OCI-LY7 (cell line): ENCODE measurements around the gene TRAM2. TPM values are rescaled to one million over a fixed set of nuclear protein-coding genes. Genes with fewer than 3 reads are reported as not detected.
A peak's percentile ranks its signal among the peaks of the same experiment; 100 is the strongest.

Source experiments
- BruUV-seq: library from RNA; stranded (reverse); fragments of 400-500 nt; replicated peaks from 2 replicates; lab custom pipeline; 2021; lab: Mats Ljungman, UMichigan
- CTCF ChIA-PET: fragments of 300-600 bp; sonication (Branson Sonifier 250); formaldehyde crosslinking; loops from one replicate; lab custom pipeline; 2022; ENCODE audit warnings: antibody characterized with exemption; ENCODE audit not compliant: unreplicated experiment; lab: Charles Lee
- POLR2A ChIA-PET: fragments of 300-600 bp; sonication (Branson Sonifier 250); formaldehyde crosslinking; loops from one replicate; lab custom pipeline; 2022; ENCODE audit warnings: antibody characterized with exemption; lab: Charles Lee
- DNase-seq: peaks from one replicate; pipeline ENCODE4 v3.0.0-alpha.2; 2015; ENCODE audit warnings: low spot score
- H2AFZ ChIP-seq: fragments of 200-600 bp; sonication (generic), shearing (Covaris generic); 2 replicates; pipeline ENCODE4 v1.6.1; 2014; ENCODE audit warnings: mild to moderate bottlenecking, antibody characterized with exemption, low read length, moderate library complexity
- H3K27ac ChIP-seq: fragments of 200-600 bp; sonication (generic); 2 replicates; pipeline ENCODE4 v1.5.1; 2014; ENCODE audit warnings: mixed run types, low read depth, mild to moderate bottlenecking, moderate library complexity, low read length, inconsistent platforms; ENCODE audit not compliant: poor library complexity, severe bottlenecking
- H3K36me3 ChIP-seq: fragments of 200-600 bp; sonication (generic); 2 replicates; pipeline ENCODE4 v1.6.1; 2014; ENCODE audit warnings: mild to moderate bottlenecking, antibody characterized with exemption, low read length, moderate library complexity, mixed read lengths; ENCODE audit not compliant: insufficient read depth
- H3K4me1 ChIP-seq: fragments of 200-600 bp; sonication (generic); 2 replicates; pipeline ENCODE4 v1.5.1; 2014; ENCODE audit warnings: mild to moderate bottlenecking, low read length; ENCODE audit not compliant: insufficient read depth, poor library complexity, severe bottlenecking
- H3K4me2 ChIP-seq: fragments of 200-600 bp; sonication (generic); 2 replicates; pipeline ENCODE4 v1.6.1; 2014; ENCODE audit warnings: mild to moderate bottlenecking, low read length
- H3K4me3 ChIP-seq: fragments of 200-600 bp; sonication (generic); 2 replicates; pipeline ENCODE4 v1.5.1; 2014; ENCODE audit warnings: mild to moderate bottlenecking, low read depth, low read length; ENCODE audit not compliant: poor library complexity, severe bottlenecking
- H3K79me2 ChIP-seq: fragments of 200-600 bp; sonication (generic); 2 replicates; pipeline ENCODE4 v1.6.1; 2016; ENCODE audit warnings: low read depth, mild to moderate bottlenecking, low read length, moderate library complexity, mixed read lengths; ENCODE audit not compliant: insufficient read depth
- H3K9me2 ChIP-seq: fragments of 200-600 bp; sonication (generic); 2 replicates; pipeline ENCODE4 v1.6.1; 2016; ENCODE audit warnings: mild to moderate bottlenecking, low read length, mixed read lengths; ENCODE audit not compliant: insufficient read depth
- H3K9me3 ChIP-seq: fragments of 200-600 bp; sonication (generic); 2 replicates; pipeline ENCODE4 v1.6.1; 2014; ENCODE audit warnings: mild to moderate bottlenecking, mixed run types, low read length, mixed read lengths
- H4K20me1 ChIP-seq: fragments of 200-600 bp; sonication (generic); 2 replicates; pipeline ENCODE4 v1.6.1; 2014; ENCODE audit warnings: mild to moderate bottlenecking, antibody characterized with exemption, low read length, moderate library complexity, mixed read lengths; ENCODE audit not compliant: insufficient read depth
- CTCF ChIP-seq: fragments of 200-600 bp; sonication (generic); conservative IDR thresholded peaks from 2 replicates; pipeline ENCODE4 v1.5.1; 2014; ENCODE audit warnings: mild to moderate bottlenecking, antibody characterized with exemption, low read length, moderate library complexity, mixed read lengths
- EZH2phosphoT487 ChIP-seq: fragments of 200-600 bp; sonication (generic); IDR thresholded peaks from 2 replicates; pipeline ENCODE4 v1.6.1; 2018; ENCODE audit warnings: low read depth, borderline replicate concordance, mild to moderate bottlenecking, mixed run types, antibody characterized with exemption, low read length, moderate library complexity, mixed read lengths
- intact Hi-C: fragments of 100-400 bp; cut with micrococcal nuclease; formaldehyde crosslinking; loops from one replicate; pipeline ENCODE4 v1.10.0; 2022; ENCODE audit not compliant: unreplicated experiment
- total RNA-seq, 2 experiments: library from RNA; depleted of rRNA in 1 of 2; stranded (reverse); fragments of >200 nt in 1 of 2; shearing (Covaris generic) in 1 of 2; gene quantifications; 2 replicates each; pipeline ENCODE4 v1.2.3, GENCODE V29; 2014 to 2022

Gene TRAM2
- total RNA-seq, 2 experiments from 2014 or later: 19.3 to 38.2 TPM

DNA sequence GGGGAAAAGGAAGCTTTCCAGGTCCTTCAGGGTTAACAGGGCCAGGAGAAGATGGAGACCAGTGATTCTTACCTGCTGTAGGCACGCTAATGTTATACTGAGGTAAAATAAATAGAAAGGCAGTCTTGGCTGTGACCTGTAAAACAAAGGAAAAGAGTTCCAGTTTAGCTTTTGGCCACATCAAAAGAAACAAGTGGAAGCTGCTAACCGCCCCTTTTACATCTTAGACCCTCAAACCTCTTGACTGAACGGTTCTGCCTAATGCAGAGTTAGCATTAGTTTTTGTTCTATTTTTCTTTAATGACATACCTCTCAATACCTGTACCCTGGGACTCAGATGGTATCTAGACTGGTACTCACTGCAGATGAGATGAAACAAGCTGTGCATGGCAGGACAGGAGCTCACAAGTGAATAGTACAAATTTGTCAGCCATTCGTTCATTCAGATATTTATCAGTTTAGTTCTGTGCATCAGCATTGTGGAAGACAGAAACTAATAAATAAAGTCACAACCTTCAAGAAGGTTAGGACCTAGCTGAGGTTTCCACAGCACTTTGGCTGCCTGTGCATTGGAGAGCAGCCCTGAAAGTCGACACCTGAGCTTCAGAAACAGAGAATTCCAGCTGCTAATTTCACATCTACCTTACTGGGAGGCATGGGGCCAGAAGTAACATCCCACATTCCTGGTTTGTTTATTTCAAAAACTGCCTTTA, 41.0 kb downstream of the TRAM2 start:
- H3K36me3 ChIP-seq: peaks cover 23% of the 10 kb centered on the region
- peak overlapping the region; percentile 95 for H3K27ac ChIP-seq
- intact Hi-C loops: loop anchor here (1.0 kb wide), 3 partner anchors 16 to 59 kb away; no protein-coding TSS in a partner anchor
- no peaks in the 10 kb centered on the region for H3K9me3 ChIP-seq
- no peak for TF ChIP-seq CTCF
- TF ChIP-seq EZH2phosphoT487: no peak
- peaks cover 80% of the 10 kb centered on the region for H3K4me1 ChIP-seq
- H4K20me1 ChIP-seq: no peaks in the 10 kb centered on the region
- H3K4me3 ChIP-seq: peak overlapping the region; percentile 55
- peak overlapping the region; percentile 91 for H3K4me2 ChIP-seq
- CTCF ChIA-PET: interaction anchor here (0.6 to 2.5 kb wide), 12 partner anchors 8 to 61 kb away, joined by 3 to 13 read pairs (median 4); no protein-coding TSS in a partner anchor
- DNase-seq: peak; percentile 61
- H3K79me2 ChIP-seq: peaks cover 35% of the 10 kb centered on the region
- POLR2A ChIA-PET: interaction anchor here (0.7 to 9.5 kb wide), 26 partner anchors 9 to 250 kb away, joined by 3 to 72 read pairs (median 6); partner anchors contain the start of gene EFHC1
- H2AFZ ChIP-seq: no peak overlapping the region
- H3K9me2 ChIP-seq: no peaks in the 10 kb centered on the region
- no TSS peak for BruUV-seq

DNA sequence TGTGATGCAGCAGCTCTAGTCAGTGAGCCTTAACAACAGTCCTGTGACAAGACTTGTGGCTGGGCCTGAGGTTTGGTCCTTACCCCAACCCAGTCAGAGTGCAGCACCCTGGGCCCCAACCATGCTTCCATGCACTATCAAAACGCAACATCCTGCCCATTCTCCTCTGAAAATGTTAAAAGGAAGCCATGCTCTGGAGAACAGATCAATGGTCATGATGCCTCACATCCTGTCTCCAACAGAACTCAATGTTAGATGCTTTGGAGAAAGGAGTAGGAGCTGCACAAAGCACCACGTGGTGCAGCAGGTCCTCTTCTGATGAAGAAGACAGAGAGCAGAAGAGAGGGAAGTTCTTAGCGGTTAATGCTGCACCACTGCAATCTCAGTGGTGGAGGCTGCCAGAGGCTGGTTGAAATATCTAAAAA, 41.9 kb downstream of the TRAM2 start:
- BruUV-seq: no TSS peak
- H2AFZ ChIP-seq: no peak overlapping the region
- no peak for TF ChIP-seq CTCF
- no peak for TF ChIP-seq EZH2phosphoT487
- DNase-seq: peak; percentile 36
- peaks cover 71% of the 10 kb centered on the region for H3K4me1 ChIP-seq
- H3K79me2 ChIP-seq: peaks cover 31% of the 10 kb centered on the region
- H3K4me3 ChIP-seq: peak overlapping the region; percentile 55
- H3K27ac ChIP-seq: peak overlapping the region; percentile 95
- POLR2A ChIA-PET: interaction anchor here (0.7 to 9.5 kb wide), 11 partner anchors 8 to 160 kb away, joined by 3 to 72 read pairs (median 9); partner anchors contain the start of gene EFHC1
- H3K9me2 ChIP-seq: no peaks in the 10 kb centered on the region
- H3K9me3 ChIP-seq: no peaks in the 10 kb centered on the region
- H3K36me3 ChIP-seq: peaks cover 31% of the 10 kb centered on the region
- peak overlapping the region; percentile 91 for H3K4me2 ChIP-seq
- CTCF ChIA-PET: interaction anchor here (0.8 to 2.5 kb wide), 2 partner anchors 10 to 36 kb away, joined by 3 to 8 read pairs; no protein-coding TSS in a partner anchor
- no peaks in the 10 kb centered on the region for H4K20me1 ChIP-seq
- intact Hi-C loops: no loop called here
